HEK293 (cell line): ENCODE results near the gene VPS4A.

Source experiments
- CTCF ChIA-PET: fragments of 350-600 bp; formaldehyde crosslinking; extraction: SDS; loops from one replicate; lab custom pipeline; 2021; ENCODE audit warnings: antibody characterized with exemption; lab: Yijun Ruan, JAX
- POLR2A ChIA-PET: fragments of 300-600 bp; formaldehyde crosslinking; extraction: SDS; loops from one replicate; lab custom pipeline; 2020; ENCODE audit warnings: antibody characterized with exemption, inconsistent platforms; lab: Yijun Ruan, JAX
- H3K27ac ChIP-seq: fragments of 200-500 bp; sonication (Bioruptor generic); 2 replicates; pipeline ENCODE4 v1.5.1; 2014; ENCODE audit warnings: low read depth, low read length, control low read depth, inconsistent platforms; ENCODE audit errors: extremely low read depth
- H3K36me3 ChIP-seq, 2 experiments: fragments of 200-500 bp in 1 of 2; sonication (Bioruptor generic) in 1 of 2; 1 replicate in 1 of 2; 2 replicates in 1 of 2; pipeline ENCODE4 v1.5.1; 2014 to 2017; ENCODE audit warnings: inconsistent platforms in 2 of 2, low read length in 2 of 2; ENCODE audit not compliant: control insufficient read depth in 2 of 2, insufficient read depth in 1 of 2
- H3K4me1 ChIP-seq: fragments of 200-500 bp; sonication (Bioruptor generic); 2 replicates; pipeline ENCODE4 v1.5.1; 2014; ENCODE audit warnings: mild to moderate bottlenecking, low read length, inconsistent platforms; ENCODE audit not compliant: control insufficient read depth, insufficient read depth
- H3K4me3 ChIP-seq: 2 replicates; pipeline ENCODE4 v1.5.1; 2011; ENCODE audit warnings: low read depth, mild to moderate bottlenecking, control low read depth, low read length, moderate library complexity
- H3K9me3 ChIP-seq: fragments of 200-500 bp; sonication (Bioruptor generic); 2 replicates; pipeline ENCODE4 v1.5.1; 2014; ENCODE audit warnings: low read depth, low read length, inconsistent platforms; ENCODE audit not compliant: control insufficient read depth, insufficient read depth
- ATF2 ChIP-seq: fragments of 450-650 bp; formaldehyde crosslinking; IDR thresholded peaks from 2 replicates; pipeline ENCODE4 v1.5.1; 2016; ENCODE audit warnings: missing biosample characterization, missing genetic modification characterization, low read depth
- GFI1B ChIP-seq: fragments of 450-650 bp; formaldehyde crosslinking; IDR thresholded peaks from 2 replicates; pipeline ENCODE4 v1.5.1; 2016; ENCODE audit warnings: missing biosample characterization, missing genetic modification characterization
- HOXA7 ChIP-seq: sonication (generic); formaldehyde crosslinking; IDR thresholded peaks from 2 replicates; pipeline ENCODE4 v1.8.1; 2022; ENCODE audit warnings: missing genetic modification reagents, borderline replicate concordance
- KLF17 ChIP-seq: fragments of 450-650 bp; formaldehyde crosslinking; IDR thresholded peaks from 2 replicates; pipeline ENCODE4 v1.5.1; 2016; ENCODE audit warnings: missing biosample characterization, missing genetic modification characterization
- PRDM4 ChIP-seq: fragments of 450-650 bp; formaldehyde crosslinking; IDR thresholded peaks from 2 replicates; pipeline ENCODE4 v1.5.1; 2017; ENCODE audit warnings: missing biosample characterization, missing genetic modification characterization
- REST ChIP-seq: fragments of 450-650 bp; formaldehyde crosslinking; IDR thresholded peaks from 2 replicates; pipeline ENCODE4 v1.5.1; 2016; ENCODE audit warnings: missing biosample characterization, missing genetic modification characterization
- ZBTB21 ChIP-seq: fragments of 450-650 bp; formaldehyde crosslinking; IDR thresholded peaks from 2 replicates; pipeline ENCODE4 v1.5.1; 2017; ENCODE audit warnings: missing biosample characterization, missing genetic modification characterization
- ZFP41 ChIP-seq: fragments of 450-650 bp; formaldehyde crosslinking; IDR thresholded peaks from 2 replicates; pipeline ENCODE4 v1.5.1; 2016; ENCODE audit warnings: missing biosample characterization, missing genetic modification characterization, borderline replicate concordance
- ZNF175 ChIP-seq: fragments of 450-650 bp; formaldehyde crosslinking; IDR thresholded peaks from 2 replicates; pipeline ENCODE4 v1.5.1; 2016; ENCODE audit warnings: missing biosample characterization, missing genetic modification characterization
- ZNF202 ChIP-seq: fragments of 450-650 bp; formaldehyde crosslinking; IDR thresholded peaks from 2 replicates; pipeline ENCODE4 v1.5.1; 2016; ENCODE audit warnings: missing biosample characterization, missing genetic modification characterization, borderline replicate concordance
- ZNF211 ChIP-seq: fragments of 450-650 bp; formaldehyde crosslinking; IDR thresholded peaks from 2 replicates; pipeline ENCODE4 v1.5.1; 2016; ENCODE audit warnings: low read depth, missing biosample characterization, missing genetic modification characterization
- ZNF292 ChIP-seq: fragments of 450-650 bp; formaldehyde crosslinking; IDR thresholded peaks from 2 replicates; pipeline ENCODE4 v1.5.1; 2016; ENCODE audit warnings: low read depth, missing biosample characterization, missing genetic modification characterization, borderline replicate concordance
- ZNF366 ChIP-seq: fragments of 450-650 bp; formaldehyde crosslinking; conservative IDR thresholded peaks from 2 replicates; pipeline ENCODE4 v1.5.1; 2016; ENCODE audit warnings: missing biosample characterization, missing genetic modification characterization
- ZNF394 ChIP-seq: fragments of 450-650 bp; formaldehyde crosslinking; IDR thresholded peaks from 2 replicates; pipeline ENCODE4 v1.5.1; 2016; ENCODE audit warnings: missing biosample characterization, missing genetic modification characterization, mild to moderate bottlenecking, moderate library complexity, borderline replicate concordance
- ZNF404 ChIP-seq: fragments of 450-650 bp; formaldehyde crosslinking; IDR thresholded peaks from 2 replicates; pipeline ENCODE4 v1.5.1; 2017; ENCODE audit warnings: missing biosample characterization, missing genetic modification characterization
- ZNF423 ChIP-seq: fragments of 450-650 bp; formaldehyde crosslinking; IDR thresholded peaks from 2 replicates; pipeline ENCODE4 v1.5.1; 2016; ENCODE audit warnings: missing biosample characterization, missing genetic modification characterization
- ZNF521 ChIP-seq: fragments of 450-650 bp; formaldehyde crosslinking; IDR thresholded peaks from 2 replicates; pipeline ENCODE4 v1.5.1; 2017; ENCODE audit warnings: missing biosample characterization, mild to moderate bottlenecking, missing genetic modification characterization
- ZNF549 ChIP-seq: fragments of 450-650 bp; IDR thresholded peaks from 2 replicates; pipeline ENCODE4 v1.5.1; 2018; ENCODE audit warnings: missing biosample characterization, missing genetic modification characterization, mild to moderate bottlenecking, inconsistent platforms, moderate library complexity
- ZNF654 ChIP-seq: fragments of 450-650 bp; formaldehyde crosslinking; IDR thresholded peaks from 2 replicates; pipeline ENCODE4 v1.5.1; 2016; ENCODE audit warnings: low read depth, missing biosample characterization, missing genetic modification characterization
- ZNF664 ChIP-seq: fragments of 450-650 bp; formaldehyde crosslinking; IDR thresholded peaks from 2 replicates; pipeline ENCODE4 v1.5.1; 2016; ENCODE audit warnings: missing biosample characterization, missing genetic modification characterization
- ZNF692 ChIP-seq: fragments of 450-650 bp; formaldehyde crosslinking; IDR thresholded peaks from 2 replicates; pipeline ENCODE4 v1.5.1; 2016; ENCODE audit warnings: missing biosample characterization, missing genetic modification characterization
- ZNF704 ChIP-seq: fragments of 450-650 bp; formaldehyde crosslinking; IDR thresholded peaks from 2 replicates; pipeline ENCODE4 v1.5.1; 2016; ENCODE audit warnings: missing biosample characterization, missing genetic modification characterization
- ZNF768 ChIP-seq: fragments of 450-650 bp; formaldehyde crosslinking; IDR thresholded peaks from 2 replicates; pipeline ENCODE4 v1.5.1; 2018; ENCODE audit warnings: missing biosample characterization, mild to moderate bottlenecking, missing genetic modification characterization
- ZNF791 ChIP-seq: fragments of 450-650 bp; formaldehyde crosslinking; IDR thresholded peaks from 2 replicates; pipeline ENCODE4 v1.5.1; 2016; ENCODE audit warnings: missing biosample characterization, missing genetic modification characterization

The VPS4A gene

GRCh38 chr16:69283851-69284250, 27.3 kb upstream of the VPS4A start (continued):
- TF ChIP-seq ZNF768 (tag by site-specific recombination) (no peak), ZNF394 (tag by site-specific recombination) (no peak), REST (no peak), KLF17 (tag by site-specific recombination) (no peak), ZNF549 (tag by site-specific recombination) (no peak)

- Histone ChIP-seq H3K4me1 (no peaks in the 10 kb centered on the region), H3K4me3 (no peak overlapping the region), H3K36me3 (peaks cover 7 to 26% of the 10 kb centered on the region in 2 experiments; a peak in 2 of 3 replicates), H3K9me3 (no peaks in the 10 kb centered on the region), H3K27ac (no peak overlapping the region)
- CTCF ChIA-PET = interaction anchor here (0.7 to 7.4 kb wide), 11 partner anchors 11 to 695 kb away, joined by 3 to 104 read pairs (median 3); no protein-coding TSS in a partner anchor
- POLR2A ChIA-PET = no interaction called here
- TF ChIP-seq ZNF664 (tag by site-specific recombination) (peak; percentile 71), ZNF394 (tag by site-specific recombination) (peak; percentile 90), ZNF211 (tag by site-specific recombination) (no peak), ZNF692 (tag by site-specific recombination) (no peak), ZNF202 (tag by site-specific recombination) (no peak), ZFP41 (tag by site-specific recombination) (no peak), ZNF423 (no peak), ZNF175 (tag by site-specific recombination) (no peak), ZNF791 (peak; percentile 70; the same call in 1 of the 2 replicates), KLF17 (tag by site-specific recombination) (no peak), ZNF521 (tag by site-specific recombination) (no peak), GFI1B (tag by site-specific recombination) (peak; percentile 41; the same call in 1 of the 2 replicates), ZNF704 (no peak), ZNF654 (peak; percentile 32), ZNF404 (tag by site-specific recombination) (0 out of 2 replicates have a peak, but pooled peaks have one; percentile 41), ZBTB21 (tag by site-specific recombination) (peak; percentile 50; the same call in 1 of the 2 replicates), ZNF292 (tag by site-specific recombination) (no peak), HOXA7 (no peak), ATF2 (tag by site-specific recombination) (no peak), ZNF366 (tag by site-specific recombination) (no peak), PRDM4 (tag by site-specific recombination) (no peak)
Measured at GRCh38 chr16:69285240-69285639, 25.9 kb upstream of the VPS4A start.
